Right lobe of liver (tissue), 4 donors: ENCODE measurements around the gene TBKBP1.

Experiments
- POLR2A ChIP-seq: fragments of 450-650 bp; IDR thresholded peaks from one replicate; pipeline ENCODE4 v1.6.1; 2017; ENCODE audit warnings: antibody characterized with exemption, mild to moderate bottlenecking
- TF ChIP-seq, protein P1 (sequence below), 4 donors: fragments of 200-600 bp in 3 of 4; fragments of 450-650 bp in 1 of 4; IDR thresholded peaks; one replicate each; pipeline versions ENCODE4 v1.5.1 to v1.8.0; 2016 to 2022; ENCODE audit warnings: antibody characterized with exemption in 4 of 4, mild to moderate bottlenecking in 2 of 4
- donor health status: DM: no; HTN: no; CAD: no.
- donor health status: DM: no; HTN: no; CAD: no.
- donor health status: DM: no; HTN: yes; CAD: no.

DNA sequence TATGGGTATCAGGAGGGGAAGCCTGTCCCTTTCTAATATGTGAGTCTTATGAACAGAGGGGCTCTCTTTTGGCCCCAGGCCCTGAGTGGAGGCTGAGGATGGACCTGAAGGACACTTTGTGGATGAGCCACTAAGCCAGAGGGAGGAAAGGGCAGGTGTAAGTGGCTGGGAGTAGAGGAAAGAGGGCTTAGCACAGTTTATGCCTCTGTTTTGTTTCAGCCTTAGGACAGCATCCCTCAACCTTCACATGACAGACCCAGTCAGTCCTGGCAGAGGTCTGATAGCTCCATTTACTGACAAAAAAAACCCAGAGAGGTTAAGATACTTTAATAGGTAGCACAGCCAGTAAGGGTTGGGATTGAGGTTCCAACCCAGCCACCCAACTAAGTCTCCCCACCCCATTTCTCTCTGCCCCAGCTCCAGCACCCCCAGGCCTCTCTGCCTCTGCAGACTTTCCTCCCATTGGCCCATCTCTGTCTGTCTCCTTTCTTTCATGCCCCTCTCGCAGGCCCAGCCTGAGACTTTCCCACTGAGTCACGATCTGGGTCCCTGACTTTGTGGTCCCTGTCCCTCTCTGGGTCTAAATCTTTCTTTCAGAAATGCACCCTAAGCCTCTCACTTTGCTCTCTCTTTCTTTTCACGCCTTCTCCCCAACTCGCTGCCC, 34.4 kb downstream of the TBKBP1 start:
- TF ChIP-seq, protein P1, sequence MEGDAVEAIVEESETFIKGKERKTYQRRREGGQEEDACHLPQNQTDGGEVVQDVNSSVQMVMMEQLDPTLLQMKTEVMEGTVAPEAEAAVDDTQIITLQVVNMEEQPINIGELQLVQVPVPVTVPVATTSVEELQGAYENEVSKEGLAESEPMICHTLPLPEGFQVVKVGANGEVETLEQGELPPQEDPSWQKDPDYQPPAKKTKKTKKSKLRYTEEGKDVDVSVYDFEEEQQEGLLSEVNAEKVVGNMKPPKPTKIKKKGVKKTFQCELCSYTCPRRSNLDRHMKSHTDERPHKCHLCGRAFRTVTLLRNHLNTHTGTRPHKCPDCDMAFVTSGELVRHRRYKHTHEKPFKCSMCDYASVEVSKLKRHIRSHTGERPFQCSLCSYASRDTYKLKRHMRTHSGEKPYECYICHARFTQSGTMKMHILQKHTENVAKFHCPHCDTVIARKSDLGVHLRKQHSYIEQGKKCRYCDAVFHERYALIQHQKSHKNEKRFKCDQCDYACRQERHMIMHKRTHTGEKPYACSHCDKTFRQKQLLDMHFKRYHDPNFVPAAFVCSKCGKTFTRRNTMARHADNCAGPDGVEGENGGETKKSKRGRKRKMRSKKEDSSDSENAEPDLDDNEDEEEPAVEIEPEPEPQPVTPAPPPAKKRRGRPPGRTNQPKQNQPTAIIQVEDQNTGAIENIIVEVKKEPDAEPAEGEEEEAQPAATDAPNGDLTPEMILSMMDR (IDR thresholded peaks at IDR 0.05), result no peak
- TF ChIP-seq POLR2A, result no peak
